T-helper 9 cell (primary cell): ENCODE results near the gene PLAAT4.
"Not testable (repeated sequence)": the region's sequence is repeated elsewhere in the genome, so short reads cannot be mapped to it uniquely, and the experiment has no call there.

Experiments
- DNase-seq: peaks from one replicate; pipeline ENCODE4 v3.0.0-alpha.2; 2020

Gene PLAAT4

DNA sequence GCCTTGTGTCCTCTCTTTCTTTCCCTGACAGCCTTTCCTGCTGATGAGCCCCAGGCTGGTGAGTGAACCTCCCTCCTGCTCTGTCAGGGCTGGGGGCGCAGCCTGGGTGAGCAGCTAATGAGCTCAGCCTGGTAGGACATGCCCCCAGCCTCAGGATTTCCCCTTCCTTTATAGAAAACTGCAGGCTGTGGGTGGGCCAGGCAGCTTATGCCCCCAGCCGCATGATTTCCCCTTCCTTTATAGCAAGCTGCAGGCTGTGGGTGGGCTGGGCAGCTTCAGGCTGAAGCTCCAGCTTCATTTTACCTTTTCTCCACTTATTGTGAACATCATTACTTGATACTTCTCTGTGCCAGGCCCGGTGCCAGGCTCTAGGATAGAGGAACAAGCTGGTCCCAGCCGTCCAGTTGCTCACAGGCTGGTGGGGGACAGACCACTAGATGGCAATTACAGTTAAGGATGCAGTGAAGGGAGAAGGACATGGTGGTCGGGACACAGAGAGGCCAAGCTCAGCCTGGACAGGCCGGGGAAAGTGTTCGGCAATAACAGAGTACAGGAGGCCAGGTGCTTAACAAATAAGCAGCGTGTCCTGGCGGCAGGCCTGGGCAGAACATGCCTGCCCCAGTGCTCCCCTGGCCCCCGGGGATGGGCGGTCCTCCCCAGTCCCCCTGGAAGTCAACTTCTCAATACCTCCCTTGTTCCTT is 25.4 kb upstream of the PLAAT4 start:
- no peak for DNase-seq

DNA sequence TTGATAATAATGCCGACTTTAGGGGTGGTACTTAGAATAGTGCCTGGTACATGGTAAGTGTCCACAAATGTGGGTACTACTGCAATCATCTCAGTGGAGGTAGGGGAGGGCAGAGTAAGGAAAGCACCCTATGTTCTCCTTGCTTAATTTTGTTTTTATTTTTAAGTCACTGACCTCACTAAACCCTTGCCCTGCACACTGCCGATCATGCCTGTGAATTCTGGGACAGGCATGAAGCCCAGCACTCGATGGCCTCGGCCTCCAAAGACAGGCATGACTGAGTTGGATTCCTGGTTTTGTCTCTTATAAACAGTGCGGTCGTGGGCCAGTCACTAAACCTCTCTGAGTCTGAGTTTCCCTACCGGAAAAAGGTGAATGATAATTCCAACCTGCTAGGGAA is 23.8 kb upstream of the PLAAT4 start:
- DNase-seq, result no peak

DNA sequence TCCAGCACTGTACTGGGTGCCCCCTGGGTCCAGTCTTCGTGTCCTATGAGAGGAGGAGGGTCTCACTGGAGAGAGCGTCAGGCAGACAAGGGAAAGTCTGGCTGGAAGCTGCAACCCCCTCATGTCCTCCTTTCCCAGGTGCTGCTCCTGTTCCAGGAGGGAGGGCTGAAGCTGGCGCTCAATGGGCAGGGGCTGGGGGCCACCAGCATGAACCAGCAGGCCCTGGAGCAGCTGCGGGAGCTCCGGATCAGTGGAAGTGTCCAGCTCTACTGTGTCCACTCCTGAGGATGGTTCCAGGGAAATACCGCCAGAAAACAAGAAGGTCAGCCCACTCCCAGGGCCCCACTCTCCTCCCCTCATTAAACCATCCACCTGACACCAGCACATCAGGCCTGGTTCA is 20.5 kb upstream of the PLAAT4 start:
- DNase-seq, result no peak

DNA sequence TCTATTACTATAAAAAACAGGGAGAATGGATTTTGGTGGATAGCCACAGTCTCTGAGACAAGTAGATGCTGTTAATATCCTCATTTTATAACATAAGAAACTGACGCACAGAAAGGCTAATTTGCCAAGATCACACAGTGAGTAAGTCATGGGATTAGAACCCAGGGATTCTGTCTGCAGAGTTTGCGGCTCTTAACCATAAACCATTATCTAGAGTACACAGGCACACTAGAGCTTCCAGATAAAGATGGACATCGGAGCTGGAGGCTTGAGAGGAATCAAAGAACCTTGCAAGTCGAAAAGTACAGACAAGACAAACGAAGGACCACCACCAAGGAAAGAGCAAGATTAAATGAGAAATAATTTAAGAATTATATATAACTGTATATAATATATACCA is 19.5 kb upstream of the PLAAT4 start:
- no peak for DNase-seq

DNA sequence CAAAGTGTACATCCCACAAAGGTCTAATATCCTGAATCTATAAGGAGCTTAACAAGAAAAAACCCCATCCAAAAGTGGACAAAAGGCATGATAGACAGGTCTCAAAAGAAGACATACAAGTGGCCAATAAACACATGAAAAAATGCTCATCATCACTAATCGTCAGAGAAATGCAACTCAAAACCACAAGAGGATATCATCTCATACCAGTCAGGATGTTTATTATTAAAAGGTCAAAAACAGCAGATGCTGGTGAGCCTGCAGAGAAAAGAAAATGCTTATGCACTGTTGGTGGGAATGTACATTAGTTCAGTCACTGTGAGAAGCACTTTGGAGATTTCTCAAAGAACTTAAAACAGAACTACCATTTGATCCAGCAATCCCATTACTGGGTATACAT is 18.1 kb upstream of the PLAAT4 start:
- DNase-seq, result no peak

DNA sequence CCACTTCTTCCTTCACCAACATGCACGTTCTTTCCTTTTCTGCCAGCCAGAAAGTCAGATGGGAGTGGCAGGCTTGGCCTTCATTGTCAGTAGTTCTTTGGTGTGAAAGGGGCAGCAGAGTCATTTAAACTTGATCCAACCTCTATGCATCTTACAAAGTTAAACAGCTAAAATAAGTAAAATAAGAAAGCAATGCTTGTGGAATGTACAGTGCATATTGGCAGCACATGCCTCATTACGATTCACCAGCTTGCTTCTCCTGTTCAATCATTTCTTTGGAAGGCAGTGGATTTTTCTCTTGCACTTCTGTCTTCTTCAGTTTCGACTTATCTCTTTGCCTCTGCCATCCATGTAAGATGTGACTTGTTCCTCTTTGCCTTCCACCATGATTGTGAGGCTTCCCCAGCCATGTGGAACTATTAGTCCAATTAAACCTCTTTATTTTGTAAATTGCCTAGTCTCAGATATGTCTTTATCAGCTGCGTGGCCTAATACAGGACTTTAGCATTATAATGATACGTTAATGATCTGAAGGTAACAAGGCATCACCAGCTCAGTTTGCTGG is 15.9 kb upstream of the PLAAT4 start:
- DNase-seq, result no peak

DNA sequence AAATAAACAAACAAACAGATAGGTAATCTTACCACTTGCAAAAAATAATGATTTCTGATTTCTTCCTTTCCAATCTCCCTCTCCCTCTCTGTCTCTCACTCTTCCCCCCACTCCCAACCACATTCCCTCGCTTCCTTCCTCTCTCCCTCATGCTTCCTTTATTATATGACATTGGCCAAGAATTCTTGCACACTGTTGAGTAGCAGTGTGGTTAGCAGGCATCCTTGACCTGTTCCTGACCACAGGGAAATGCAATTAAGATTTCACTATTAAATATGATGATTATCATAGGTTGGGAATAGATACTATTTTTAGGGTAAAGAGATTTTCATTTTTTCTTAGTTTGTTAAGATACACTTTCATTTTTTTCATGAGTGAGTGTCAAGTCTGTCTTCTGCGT is 14.7 kb upstream of the PLAAT4 start:
- no peak for DNase-seq

DNA sequence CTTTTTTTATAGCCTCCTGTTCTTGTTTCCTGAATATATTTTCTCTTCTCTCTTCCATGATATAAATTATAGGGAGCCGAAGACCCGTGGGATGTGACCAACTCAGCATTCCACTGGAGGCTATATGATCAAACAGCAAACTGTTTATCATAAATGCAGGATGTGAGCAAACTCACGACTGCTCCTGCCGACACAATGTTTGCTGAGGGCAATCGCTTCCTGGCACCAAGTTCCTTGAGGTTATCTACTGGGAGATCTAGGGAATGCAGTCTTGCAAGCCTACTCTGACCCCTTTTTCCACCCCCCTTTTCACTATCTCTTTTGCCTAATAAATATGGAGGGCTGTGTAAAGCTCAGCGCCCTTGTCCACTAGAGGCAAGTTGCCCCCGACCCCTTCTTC is 13.5 kb upstream of the PLAAT4 start:
- no peak for DNase-seq

DNA sequence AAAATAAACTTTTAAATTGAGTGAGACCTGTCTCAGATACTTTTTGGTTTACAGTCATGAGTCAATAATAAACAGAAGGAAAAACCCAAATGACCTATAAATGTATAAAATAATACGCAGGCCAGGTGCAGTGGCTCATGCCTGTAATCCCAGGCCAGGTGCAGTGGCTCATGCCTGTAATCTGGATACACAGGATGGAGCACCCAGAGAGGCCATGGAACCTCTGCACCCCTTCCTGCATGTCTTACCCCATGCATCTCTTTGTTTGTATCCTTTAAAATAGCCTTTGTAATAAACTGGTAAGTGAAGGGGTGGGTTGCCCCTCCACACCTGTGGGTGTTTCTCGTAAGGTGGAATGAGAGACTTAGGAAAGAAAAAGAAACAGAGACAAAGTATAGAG is 8.9 kb upstream of the PLAAT4 start:
- no peak for DNase-seq

DNA sequence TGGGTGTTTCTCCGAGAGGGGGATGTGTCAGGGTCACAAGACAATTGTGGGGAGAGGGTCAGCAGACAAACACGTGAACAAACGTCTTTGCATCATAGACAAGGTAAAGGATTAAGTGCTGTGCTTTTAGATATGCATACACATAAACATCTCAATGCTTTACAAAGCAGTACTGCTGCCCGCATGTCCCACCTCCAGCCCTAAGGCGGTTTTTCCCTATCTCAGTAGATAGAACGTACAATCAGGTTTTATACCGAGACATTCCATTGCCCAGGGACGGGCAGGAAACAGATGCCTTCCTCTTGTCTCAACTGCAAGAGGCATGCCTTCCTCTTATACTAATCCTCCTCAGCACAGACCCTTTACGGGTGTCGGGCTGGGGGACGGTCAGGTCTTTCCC is 8.5 kb upstream of the PLAAT4 start:
- DNase-seq, result not testable (repeated sequence)

DNA sequence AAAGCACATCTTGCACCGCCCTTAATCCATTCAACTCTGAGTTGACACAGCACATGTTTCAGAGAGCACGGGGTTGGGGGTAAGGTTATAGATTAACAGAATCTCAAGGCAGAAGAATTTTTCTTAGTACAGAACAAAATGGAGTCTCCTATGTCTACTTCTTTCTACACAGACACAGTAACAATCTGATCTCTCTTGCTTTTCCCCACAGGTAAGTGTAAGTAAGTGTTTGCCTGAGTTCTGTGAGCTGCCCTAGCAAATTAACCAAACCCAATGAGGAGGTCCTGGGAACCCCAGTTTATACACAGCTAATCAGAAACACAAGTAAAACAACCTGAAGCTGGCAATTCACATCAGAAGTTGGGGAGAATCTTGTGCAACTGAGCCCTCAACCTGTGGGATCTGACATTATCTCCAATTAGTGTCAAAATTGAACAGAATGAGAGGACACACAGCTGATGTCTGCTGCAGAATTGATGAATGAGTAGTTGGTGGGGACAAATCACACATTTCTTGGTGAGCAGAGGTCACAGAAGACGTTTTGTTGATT is 7.8 kb upstream of the PLAAT4 start:
- not testable (repeated sequence) for DNase-seq

DNA sequence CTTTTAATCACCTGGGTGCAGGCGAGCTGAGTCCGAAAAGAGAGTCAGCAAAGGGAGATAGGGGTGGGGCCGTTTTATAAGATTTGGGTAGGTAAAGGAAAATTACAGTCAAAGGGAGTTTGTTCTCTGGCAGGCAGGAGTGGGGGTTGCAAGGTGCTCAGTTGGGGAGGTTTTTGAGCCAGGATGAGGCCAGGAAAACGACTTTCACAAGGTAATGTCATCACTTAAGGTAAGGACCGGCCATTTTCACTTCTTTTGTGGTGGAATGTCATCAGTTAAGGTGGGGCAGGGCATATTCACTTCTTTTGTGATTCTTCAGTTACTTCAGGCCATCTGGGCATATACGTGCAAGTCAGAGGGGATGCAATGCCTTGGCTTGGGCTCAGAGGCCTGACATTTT is 7.2 kb upstream of the PLAAT4 start:
- DNase-seq, result not testable (repeated sequence)

DNA sequence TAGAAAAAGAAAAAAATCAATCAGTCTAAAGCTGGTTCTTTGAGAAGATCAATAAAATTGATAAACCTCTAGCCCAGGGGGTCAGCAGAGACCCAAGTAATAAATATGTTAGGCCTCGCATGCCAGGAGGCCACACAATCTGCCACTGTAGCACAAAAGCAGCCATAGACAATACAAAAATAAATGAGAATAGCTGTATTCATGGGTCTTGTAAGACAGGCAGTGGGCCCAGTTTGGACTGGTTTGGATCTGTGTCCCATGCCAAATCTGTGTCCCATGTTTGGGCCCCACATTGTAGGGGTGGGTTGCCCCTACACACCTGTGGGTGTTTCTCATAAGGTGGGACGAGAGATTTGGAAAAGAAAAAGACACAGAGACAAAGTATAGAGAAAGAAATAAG is 6.6 kb upstream of the PLAAT4 start:
- no peak for DNase-seq

DNA sequence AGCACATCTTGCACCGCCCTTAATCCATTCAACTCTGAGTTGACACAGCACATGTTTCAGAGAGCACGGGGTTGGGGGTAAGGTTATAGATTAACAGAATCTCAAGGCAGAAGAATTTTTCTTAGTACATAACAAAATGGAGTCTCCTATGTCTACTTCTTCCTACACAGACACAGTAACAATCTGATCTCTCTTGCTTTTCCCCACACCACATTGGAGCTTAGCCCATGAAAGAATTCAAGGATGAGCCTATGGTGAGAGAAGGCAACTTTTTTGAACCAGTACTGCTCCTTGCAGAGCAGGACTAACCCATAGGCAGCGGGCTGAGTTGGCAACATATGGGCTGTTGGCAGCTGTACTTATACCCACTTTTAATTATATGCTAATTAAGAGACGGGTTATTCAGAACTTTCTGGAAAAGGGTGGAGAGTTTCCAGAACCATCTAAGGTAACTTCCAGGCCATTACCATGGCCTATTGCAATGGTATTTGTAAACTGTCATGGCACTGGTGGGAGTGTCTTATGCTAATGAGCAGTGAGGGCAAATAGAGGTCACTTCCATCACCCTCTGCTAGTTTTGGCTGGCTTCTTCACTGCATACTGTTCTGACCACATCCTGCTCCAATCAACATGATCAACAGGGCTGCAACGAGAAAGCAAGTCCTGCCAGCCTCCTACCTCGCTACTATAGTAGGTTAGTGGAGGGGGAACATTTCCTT is 5.4 kb upstream of the PLAAT4 start:
- peak; percentile 40 for DNase-seq

DNA sequence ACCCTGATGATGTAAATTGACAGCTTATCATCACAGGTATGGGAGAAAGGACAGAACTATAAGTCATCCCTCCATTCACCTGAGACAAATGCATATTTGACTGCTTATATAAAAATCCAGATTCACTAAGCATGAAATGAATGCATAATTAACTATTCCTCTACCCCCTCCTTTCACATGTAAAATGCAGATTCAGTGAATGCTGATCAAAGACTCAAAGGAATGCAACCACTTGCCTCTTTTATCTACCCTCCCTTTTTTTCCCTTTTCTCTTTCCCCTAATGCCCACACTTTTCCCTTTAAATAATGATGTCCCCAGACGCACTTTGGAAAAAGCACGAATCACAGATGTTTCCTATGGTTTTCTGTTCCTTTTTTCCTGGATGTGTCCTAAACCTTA is 4.5 kb upstream of the PLAAT4 start:
- no peak for DNase-seq

DNA sequence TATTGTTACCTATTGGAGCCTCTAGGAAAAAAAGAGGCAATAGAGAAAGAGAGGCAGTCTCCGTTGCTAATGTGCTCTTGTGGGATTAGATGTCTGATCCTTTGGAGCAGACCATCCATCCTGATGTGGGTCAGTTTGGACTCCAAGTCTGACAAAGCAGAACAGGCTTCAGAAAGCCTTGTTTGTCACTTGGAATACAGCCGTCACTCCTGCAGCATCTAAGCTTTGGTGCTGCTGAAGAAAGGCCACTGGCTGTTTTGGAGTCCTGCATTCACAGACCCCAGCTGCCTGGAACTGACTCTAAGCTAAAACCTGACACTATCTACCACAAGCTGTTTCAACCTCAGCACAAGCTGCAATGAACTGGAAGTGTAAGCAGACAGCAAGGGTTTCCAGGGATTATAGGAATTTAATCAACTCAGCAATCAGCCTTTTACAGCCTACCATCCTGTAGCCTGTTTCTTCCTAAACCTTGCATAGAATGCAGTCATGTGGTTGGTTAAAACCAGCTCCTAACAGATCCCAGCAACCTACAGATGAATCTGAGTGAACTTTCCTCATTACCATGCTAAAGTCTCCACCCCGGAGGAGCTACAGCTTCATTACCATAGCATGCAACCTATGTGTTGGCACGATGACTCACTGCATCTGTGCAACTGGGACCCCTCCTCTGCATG is 3.7 kb upstream of the PLAAT4 start:
- no peak for DNase-seq

DNA sequence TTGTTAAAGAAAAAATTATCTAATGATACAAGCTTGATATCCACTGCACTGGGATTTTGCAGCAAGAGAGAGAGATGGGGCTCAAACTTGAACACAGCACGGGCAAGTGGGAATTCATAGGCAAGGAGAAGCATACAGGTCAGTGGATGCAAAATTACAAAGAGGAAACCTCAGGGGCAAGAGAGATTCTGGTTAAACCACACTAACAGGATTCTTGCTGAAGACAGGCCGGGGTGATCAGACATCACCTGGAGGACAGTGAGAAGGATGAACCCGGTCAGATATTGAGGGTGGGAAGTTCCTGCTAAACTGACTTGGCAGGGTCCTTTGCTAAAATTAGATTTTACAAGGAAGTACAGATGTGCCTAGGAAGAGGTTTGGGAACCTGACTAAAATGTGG is 2.5 kb upstream of the PLAAT4 start:
- DNase-seq, result no peak

DNA sequence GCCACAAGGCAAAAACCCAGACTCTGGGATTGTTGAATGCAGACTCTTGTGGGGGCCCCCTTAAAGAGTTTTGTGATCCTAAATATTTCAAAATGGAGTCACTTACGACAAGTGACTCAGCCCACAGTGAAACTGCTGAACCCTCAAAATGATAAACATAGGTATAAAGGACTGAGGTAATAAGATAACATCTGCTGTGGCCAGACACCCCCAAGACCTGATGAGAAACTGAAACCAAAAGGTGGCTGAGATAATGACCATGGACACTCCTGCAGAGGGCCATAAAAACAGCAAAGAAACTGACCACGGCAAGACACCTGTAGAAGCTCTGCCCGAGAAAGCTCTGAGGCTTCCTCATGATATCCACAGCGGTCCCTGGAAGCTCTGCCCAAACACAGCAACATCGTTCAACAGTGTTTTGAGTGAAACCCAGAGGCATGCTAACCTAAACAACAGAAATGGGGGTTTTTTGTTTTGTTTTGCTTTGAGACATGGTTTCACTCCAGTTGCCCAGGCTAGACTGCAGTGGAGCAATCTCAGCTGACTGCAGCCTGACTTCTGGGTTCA is 1.6 kb upstream of the PLAAT4 start:
- DNase-seq, result no peak

DNA sequence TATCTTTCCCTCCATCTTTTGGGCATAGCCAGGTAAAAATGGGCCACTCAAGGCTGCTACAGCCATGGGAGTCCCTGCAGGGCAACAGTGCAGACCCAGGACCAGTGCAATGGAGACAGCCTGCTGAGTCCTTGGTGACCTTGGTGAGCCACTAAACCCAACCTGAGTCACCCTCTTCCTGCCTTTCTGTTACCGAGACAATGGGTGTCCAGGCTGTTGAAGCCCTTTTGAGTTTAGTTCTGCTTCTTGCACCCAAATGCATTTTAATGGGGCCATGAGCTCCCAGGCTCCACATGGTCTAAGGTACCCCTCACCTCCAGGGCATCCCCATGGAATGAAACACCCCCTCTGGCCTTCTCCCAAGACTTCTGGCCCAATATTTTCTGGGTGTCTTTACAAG is 874 bp upstream of the PLAAT4 start:
- DNase-seq, result no peak

DNA sequence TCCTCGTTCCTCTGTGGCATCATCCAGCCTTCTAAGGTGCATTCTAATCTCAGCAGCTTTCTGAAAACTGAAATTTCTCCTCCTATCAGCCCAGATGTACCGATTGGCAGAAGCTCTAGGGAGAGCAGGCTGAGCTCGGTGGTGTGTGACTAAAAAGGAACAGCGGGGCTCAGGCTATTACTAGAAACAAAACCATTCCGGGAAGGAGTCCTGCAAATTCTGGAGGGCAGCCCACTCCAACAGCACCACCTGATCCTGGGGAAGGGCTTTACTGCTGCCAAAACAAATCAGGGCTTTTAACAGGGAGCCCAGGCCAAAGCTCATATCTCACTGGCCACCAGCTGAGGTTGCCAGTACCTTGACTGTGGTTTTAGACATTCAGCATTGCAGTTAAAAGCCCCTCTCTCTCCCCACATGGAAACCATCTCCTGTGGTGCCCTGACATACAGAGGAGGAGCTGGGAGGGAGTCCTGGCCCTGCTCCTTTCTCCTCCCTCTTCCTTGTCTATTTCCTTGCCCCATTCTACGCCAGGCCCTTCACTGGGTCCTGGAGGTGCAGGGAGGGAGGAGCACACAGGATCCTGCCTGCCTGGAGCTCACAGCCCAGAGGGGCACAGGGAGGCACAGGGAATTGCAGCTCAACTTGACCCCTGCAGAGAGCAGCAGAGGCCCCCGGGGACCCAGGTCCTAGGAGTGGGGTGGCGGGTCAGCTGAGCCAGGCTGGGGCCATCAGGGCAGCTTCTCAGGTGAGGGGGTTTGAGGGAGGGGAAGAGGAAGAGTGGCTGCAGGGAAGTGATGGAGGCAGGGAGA is 889 bp downstream of the PLAAT4 start:
- DNase-seq, result no peak

DNA sequence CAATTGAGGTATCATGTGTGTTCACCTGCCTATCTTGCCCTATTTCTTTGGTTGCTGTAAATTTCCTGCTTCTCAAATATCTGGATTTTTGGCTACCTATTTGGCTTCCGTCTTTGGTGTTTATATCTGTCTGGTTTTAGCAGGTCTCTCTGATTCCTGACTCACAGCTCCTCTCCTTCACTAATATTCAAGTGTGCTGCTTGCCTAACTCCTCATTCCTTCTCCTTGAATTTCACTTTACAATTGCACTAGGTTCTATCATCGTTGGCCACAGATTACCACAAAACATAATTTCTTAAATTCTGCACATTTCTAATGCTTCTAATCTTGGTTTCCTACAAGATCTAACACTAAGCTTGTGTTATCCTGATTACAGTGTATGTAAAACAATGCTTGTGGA is 5.9 kb downstream of the PLAAT4 start:
- DNase-seq, result not testable (repeated sequence)

DNA sequence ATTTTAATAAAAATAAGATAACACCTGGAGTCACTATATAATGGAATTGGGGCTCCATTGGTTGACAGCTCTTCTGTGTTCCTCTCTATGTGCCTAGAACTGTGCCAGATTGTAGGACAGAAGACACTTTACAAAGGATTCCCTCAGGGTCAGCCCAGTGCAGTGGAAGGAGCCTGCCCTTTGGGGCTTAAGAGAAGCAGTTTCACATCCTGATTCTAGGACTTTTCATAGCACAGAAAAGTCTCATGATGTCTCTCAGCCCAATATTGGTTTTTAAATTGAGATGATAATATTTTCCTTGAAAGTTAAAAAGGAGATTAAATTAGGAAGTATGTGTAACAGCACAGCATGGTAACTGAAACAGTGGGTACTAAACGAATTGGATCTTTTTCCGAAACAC is 7.1 kb downstream of the PLAAT4 start:
- no peak for DNase-seq
